GM12801 (cell line): ENCODE measurements around the gene USP9X.

Experiments used
- CTCF ChIP-seq: IDR thresholded peaks from one replicate; pipeline ENCODE4 v1.5.1; 2011; ENCODE audit warnings: control low read depth; ENCODE audit not compliant: insufficient read length; ENCODE audit errors: extremely low read depth

USP9X gene

GRCh38 chrX:41084893-41085511, at the start of gene USP9X:
Gene USP9X (plus strand): TSS chrX:41085445. CDS start chrX:41123629, 38,184 bp downstream.
- TF ChIP-seq CTCF: no peak

- no peak for TF ChIP-seq CTCF
These were observed 49.7 kb upstream of the USP9X start for GRCh38 chrX:41035582-41035981.

GRCh38 chrX:41036668-41037326, 48.4 kb upstream of the USP9X start:
- no peak for TF ChIP-seq CTCF

- no peak for TF ChIP-seq CTCF
These were observed 42.0 kb upstream of the USP9X start for GRCh38 chrX:41043196-41043595.

- no peak for TF ChIP-seq CTCF
These were observed 41.4 kb upstream of the USP9X start for GRCh38 chrX:41043674-41044345.

GRCh38 chrX:41045960-41046567, 39.2 kb upstream of the USP9X start:
- no peak for TF ChIP-seq CTCF

- no peak for TF ChIP-seq CTCF
These were observed 37.2 kb upstream of the USP9X start for GRCh38 chrX:41047878-41048534.
